Mononuclear cell (primary cell): ENCODE measurements around the gene CIAO2A. TPM values are rescaled to one million over a fixed set of nuclear protein-coding genes. Genes with fewer than 3 reads are reported as not detected.
A peak's percentile ranks its signal among the peaks of the same experiment; 100 is the strongest.

Experiments
- H3K27me3 ChIP-seq: 2 replicates; pipeline ENCODE4 v1.6.0; 2011; ENCODE audit warnings: low read length, control low read depth; ENCODE audit not compliant: insufficient read depth
- H3K4me1 ChIP-seq: 2 replicates; pipeline ENCODE4 v1.5.1; 2011; ENCODE audit warnings: mild to moderate bottlenecking, low read length, control low read depth; ENCODE audit not compliant: insufficient read depth
- H3K4me3 ChIP-seq: 2 replicates; pipeline ENCODE4 v1.5.1; 2011; ENCODE audit warnings: mild to moderate bottlenecking, low read length, moderate library complexity
- H3K9me3 ChIP-seq: 2 replicates; pipeline ENCODE4 v1.5.1; 2011; ENCODE audit warnings: low read depth, mild to moderate bottlenecking, control low read depth, low read length
- total RNA-seq: library from RNA; depleted of rRNA; stranded (reverse); fragments of >200 nt; gene quantifications from one replicate; pipeline ENCODE4 v1.2.3, GENCODE V29; 2012

Gene CIAO2A
- total RNA-seq, 1 donor, result 47.9 TPM

DNA sequence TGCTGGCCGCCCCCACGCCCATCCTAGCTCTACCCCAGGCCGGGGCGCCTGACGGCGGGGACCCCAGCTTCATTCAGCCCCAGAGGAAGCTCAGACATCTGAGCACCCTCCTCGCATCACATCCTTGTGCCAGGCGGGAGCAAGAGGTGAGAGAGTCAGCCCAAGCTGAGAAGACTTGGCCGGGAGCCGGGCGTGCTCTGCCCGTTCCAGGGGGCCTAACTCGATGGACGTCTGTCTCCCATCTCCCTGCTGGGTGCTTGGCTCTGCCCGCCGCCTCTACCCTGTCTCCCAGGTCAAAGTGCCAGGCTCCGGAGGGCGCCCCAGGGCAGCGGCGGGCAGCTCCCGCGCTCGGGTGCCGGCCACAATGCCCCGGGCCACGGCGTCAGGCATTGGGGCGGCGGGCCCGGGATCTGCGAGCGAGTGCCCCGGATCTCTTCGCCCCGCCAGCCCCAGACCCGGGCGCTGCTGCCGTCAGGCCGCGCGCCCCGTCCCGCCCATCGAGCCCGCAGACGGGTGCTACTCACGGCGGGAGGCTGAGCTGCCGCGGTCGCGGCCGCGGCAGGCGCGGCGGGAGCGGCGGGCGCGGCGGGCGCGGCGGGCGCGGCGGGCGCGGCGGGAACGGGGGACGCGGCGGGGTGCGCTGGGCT is 47.7 kb downstream of the CIAO2A start:
- peaks cover 69% of the 10 kb centered on the region for H3K4me1 ChIP-seq
- no peaks in the 10 kb centered on the region for H3K27me3 ChIP-seq
- no peaks in the 10 kb centered on the region for H3K9me3 ChIP-seq
- peak overlapping the region; percentile 30 for H3K4me3 ChIP-seq

- Histone ChIP-seq H3K27me3 (no peaks in the 10 kb centered on the region), H3K4me1 (peaks cover 61% of the 10 kb centered on the region), H3K4me3 (peak overlapping the region; percentile 30), H3K9me3 (no peaks in the 10 kb centered on the region)
These were observed 48.6 kb downstream of the CIAO2A start for GRCh38 chr15:64045101-64045435.

GRCh38 chr15:64044300-64045100 is 49.1 kb downstream of the CIAO2A start:
- H3K4me1 ChIP-seq, result peaks cover 58% of the 10 kb centered on the region
- no peaks in the 10 kb centered on the region for H3K9me3 ChIP-seq
- H3K4me3 ChIP-seq, result peak overlapping the region; percentile 3
- H3K27me3 ChIP-seq, result no peaks in the 10 kb centered on the region

DNA sequence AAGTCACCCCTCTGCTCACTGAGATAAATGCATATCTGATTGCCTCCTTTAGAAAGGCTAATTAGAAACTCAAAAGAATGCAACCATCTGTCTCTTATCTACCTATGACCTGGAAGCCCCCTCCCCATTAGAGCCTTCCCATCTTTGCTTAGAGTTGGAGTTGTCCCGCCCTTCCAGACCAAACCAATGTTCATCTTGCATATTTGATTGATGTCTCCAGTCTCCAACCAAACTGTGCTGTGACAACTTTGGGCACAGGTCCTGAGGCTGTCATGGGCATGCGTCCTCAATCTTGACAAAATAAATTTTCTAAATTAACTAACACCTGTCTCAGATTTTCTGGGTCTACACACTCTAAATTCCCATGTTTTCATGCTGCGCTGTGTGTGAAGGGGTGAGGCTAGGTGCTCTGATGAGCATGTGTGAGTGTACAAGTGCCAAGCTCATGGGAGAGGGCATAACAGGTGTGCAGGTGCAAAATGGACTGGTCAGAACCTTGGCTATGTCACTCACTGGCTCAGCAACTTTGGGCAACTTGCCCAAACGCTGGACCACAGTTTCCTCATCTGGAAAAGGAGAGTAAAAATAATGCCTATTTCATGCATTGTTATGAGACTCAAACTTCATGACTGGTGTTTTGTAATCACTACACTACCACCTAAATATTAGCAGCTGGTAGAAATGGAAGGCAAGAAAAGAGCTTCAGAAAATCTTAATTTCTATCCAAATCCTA is 54.6 kb downstream of the CIAO2A start:
- no peaks in the 10 kb centered on the region for H3K27me3 ChIP-seq
- no peaks in the 10 kb centered on the region for H3K9me3 ChIP-seq
- peaks cover 13% of the 10 kb centered on the region for H3K4me1 ChIP-seq
- H3K4me3 ChIP-seq, result no peak overlapping the region

DNA sequence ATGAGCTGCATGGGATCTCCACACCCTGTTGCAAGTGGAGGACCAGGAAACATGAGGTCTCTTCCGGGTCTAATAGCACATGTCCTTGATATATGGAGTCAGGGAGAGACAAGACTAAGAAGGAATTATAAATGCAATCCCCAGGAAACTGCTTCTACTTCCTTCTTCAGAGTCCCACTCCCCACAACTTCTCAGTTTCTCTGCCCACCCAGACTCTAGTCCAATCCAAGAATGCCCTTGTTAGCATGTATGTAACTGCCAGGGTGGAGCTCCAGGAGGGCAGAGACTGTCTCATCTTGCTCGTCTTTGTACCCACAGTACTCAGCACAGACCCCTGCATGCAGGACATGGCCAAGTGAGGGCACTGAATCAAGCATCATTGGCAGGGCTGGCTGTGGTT is 55.7 kb downstream of the CIAO2A start:
- Histone ChIP-seq H3K4me1 (peaks cover 9% of the 10 kb centered on the region), H3K27me3 (no peaks in the 10 kb centered on the region), H3K9me3 (no peaks in the 10 kb centered on the region), H3K4me3 (no peak overlapping the region)

GRCh38 chr15:64037116-64037515 is 56.5 kb downstream of the CIAO2A start:
- no peaks in the 10 kb centered on the region for H3K27me3 ChIP-seq
- no peaks in the 10 kb centered on the region for H3K9me3 ChIP-seq
- peaks cover 9% of the 10 kb centered on the region for H3K4me1 ChIP-seq
- H3K4me3 ChIP-seq, result no peak overlapping the region

GRCh38 chr15:64035525-64035924 is 58.1 kb downstream of the CIAO2A start:
- H3K9me3 ChIP-seq, result no peaks in the 10 kb centered on the region
- H3K27me3 ChIP-seq, result no peaks in the 10 kb centered on the region
- H3K4me1 ChIP-seq, result peaks cover 9% of the 10 kb centered on the region
- no peak overlapping the region for H3K4me3 ChIP-seq

GRCh38 chr15:64034519-64034918 is 59.1 kb downstream of the CIAO2A start:
- no peaks in the 10 kb centered on the region for H3K27me3 ChIP-seq
- H3K9me3 ChIP-seq, result no peaks in the 10 kb centered on the region
- H3K4me3 ChIP-seq, result no peak overlapping the region
- peaks cover 6% of the 10 kb centered on the region for H3K4me1 ChIP-seq

DNA sequence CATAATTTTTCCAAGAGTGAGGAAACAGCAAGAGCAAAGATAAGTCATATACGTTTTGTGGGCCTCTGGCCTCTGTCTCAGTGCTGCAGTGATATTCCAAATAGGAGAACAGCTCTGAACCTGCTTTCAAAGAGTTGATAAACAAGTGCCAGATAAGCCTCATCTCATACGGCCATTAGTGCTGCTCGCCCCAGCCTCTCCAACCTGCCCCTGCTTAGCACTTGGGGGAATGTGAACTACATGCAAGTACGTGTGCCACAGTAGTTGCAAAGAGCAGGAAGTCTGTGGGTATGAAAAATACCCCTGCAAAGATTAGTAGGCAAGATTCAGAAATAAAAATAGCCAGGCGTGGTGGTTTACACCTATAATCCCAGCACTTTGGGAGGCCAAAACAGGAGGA is 61.3 kb downstream of the CIAO2A start:
- no peak overlapping the region for H3K4me3 ChIP-seq
- no peaks in the 10 kb centered on the region for H3K4me1 ChIP-seq
- no peaks in the 10 kb centered on the region for H3K9me3 ChIP-seq
- H3K27me3 ChIP-seq, result no peaks in the 10 kb centered on the region

DNA sequence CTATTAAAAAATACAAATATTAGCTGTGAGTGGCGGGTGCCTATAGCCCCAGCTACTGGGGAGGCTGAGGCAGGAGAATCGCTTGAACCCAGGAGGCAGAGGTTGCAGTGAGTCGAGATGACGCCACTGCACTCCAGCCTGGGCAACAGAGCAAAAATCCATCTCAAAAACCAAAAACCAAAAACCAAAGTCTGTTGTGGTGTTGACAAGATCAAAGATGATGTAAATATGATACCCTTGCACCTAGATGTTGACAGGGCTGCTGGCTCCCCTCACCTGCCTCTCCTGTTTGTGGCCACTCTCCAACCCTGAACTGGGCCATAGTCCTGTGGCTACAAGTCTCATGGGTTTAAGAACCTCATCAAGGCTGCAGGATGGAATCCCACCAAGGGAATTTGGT is 63.5 kb downstream of the CIAO2A start:
- Histone ChIP-seq H3K4me3 (no peak overlapping the region), H3K9me3 (no peaks in the 10 kb centered on the region), H3K4me1 (no peaks in the 10 kb centered on the region), H3K27me3 (no peaks in the 10 kb centered on the region)

- Histone ChIP-seq H3K4me3 (no peak overlapping the region), H3K4me1 (peaks cover 5% of the 10 kb centered on the region), H3K9me3 (no peaks in the 10 kb centered on the region), H3K27me3 (no peaks in the 10 kb centered on the region)
These were observed 64.0 kb downstream of the CIAO2A start for GRCh38 chr15:64029633-64030032.

GRCh38 chr15:64029110-64029509 is 64.5 kb downstream of the CIAO2A start:
- no peaks in the 10 kb centered on the region for H3K27me3 ChIP-seq
- peaks cover 10% of the 10 kb centered on the region for H3K4me1 ChIP-seq
- H3K4me3 ChIP-seq, result no peak overlapping the region
- no peaks in the 10 kb centered on the region for H3K9me3 ChIP-seq

DNA sequence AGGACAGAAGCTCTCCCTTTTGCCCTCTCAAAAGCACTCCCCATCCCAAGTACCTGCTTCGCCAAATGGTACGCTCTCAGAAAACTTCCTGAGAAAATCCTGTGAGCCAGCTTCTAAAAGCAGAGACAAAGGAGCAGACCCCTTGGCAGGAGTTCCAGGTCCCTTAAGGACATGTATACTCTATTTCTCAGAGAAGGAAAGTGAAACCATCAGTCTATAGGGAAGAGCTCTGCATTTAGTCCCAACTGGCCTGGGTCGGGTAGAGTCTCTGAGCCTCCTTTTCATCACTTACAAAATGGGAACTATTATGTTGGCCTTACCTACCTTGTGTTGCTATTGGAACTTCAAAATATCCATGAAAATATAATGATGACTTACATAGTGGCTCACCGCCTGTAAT is 67.0 kb downstream of the CIAO2A start:
- Histone ChIP-seq H3K4me3 (no peak overlapping the region), H3K9me3 (no peaks in the 10 kb centered on the region), H3K27me3 (no peaks in the 10 kb centered on the region), H3K4me1 (peaks cover 18% of the 10 kb centered on the region)

- Histone ChIP-seq H3K4me1 (peaks cover 18% of the 10 kb centered on the region), H3K27me3 (no peaks in the 10 kb centered on the region), H3K9me3 (no peaks in the 10 kb centered on the region), H3K4me3 (no peak overlapping the region)
These were observed 69.2 kb downstream of the CIAO2A start for GRCh38 chr15:64024172-64025050.

GRCh38 chr15:64023220-64023619 is 70.4 kb downstream of the CIAO2A start:
- Histone ChIP-seq H3K9me3 (no peaks in the 10 kb centered on the region), H3K27me3 (no peaks in the 10 kb centered on the region), H3K4me3 (no peak overlapping the region), H3K4me1 (peaks cover 18% of the 10 kb centered on the region)
